Neural cell (in vitro differentiated cells): Measurements from ENCODE around the gene BRD3OS.

ENCODE experiments used
- CTCF ChIP-seq: fragments of 450-650 bp; IDR thresholded peaks from 2 replicates; pipeline ENCODE4 v1.5.1; 2014; ENCODE audit warnings: antibody characterized with exemption, mild to moderate bottlenecking, moderate library complexity; ENCODE audit not compliant: poor library complexity, severe bottlenecking
- EP300 ChIP-seq: fragments of 450-650 bp; conservative IDR thresholded peaks from 2 replicates; pipeline ENCODE4 v1.6.1; 2014; ENCODE audit warnings: antibody characterized with exemption, mild to moderate bottlenecking, moderate library complexity; ENCODE audit not compliant: poor library complexity, severe bottlenecking
- EZH2 ChIP-seq: fragments of 200-600, 300-800 bp; shearing (Covaris generic), sonication (generic); IDR thresholded peaks from 2 replicates; pipeline ENCODE4 v1.6.1; 2014; ENCODE audit warnings: antibody characterized with exemption, low read length, borderline replicate concordance, mild to moderate bottlenecking; ENCODE audit not compliant: insufficient read depth, poor library complexity, severe bottlenecking
- RAD21 ChIP-seq: fragments of 450-650 bp; conservative IDR thresholded peaks from 2 replicates; pipeline ENCODE4 v1.6.1; 2014; ENCODE audit warnings: antibody characterized with exemption, mild to moderate bottlenecking, moderate library complexity
- REST ChIP-seq: IDR thresholded peaks from 2 replicates; pipeline ENCODE4 v1.6.1; 2012; ENCODE audit warnings: borderline replicate concordance
- SMC3 ChIP-seq: fragments of 450-650 bp; conservative IDR thresholded peaks from 2 replicates; pipeline ENCODE4 v1.6.1; 2014; ENCODE audit warnings: antibody characterized with exemption, mild to moderate bottlenecking, moderate library complexity; ENCODE audit not compliant: poor library complexity
- TAF1 ChIP-seq: IDR thresholded peaks from 2 replicates; pipeline ENCODE4 v1.6.1; 2012; ENCODE audit warnings: low read depth

- TF ChIP-seq CTCF, result no peak
- TF ChIP-seq SMC3, result no peak
- no peak for TF ChIP-seq TAF1
- TF ChIP-seq EZH2, result no peak
- no peak for TF ChIP-seq REST
- no peak for TF ChIP-seq EP300
- no peak for TF ChIP-seq RAD21
These were observed 12.4 kb downstream of the BRD3OS start for GRCh38 chr9:134037641-134038040.
